ENCODE measurements around the gene C11orf52.

DNA sequence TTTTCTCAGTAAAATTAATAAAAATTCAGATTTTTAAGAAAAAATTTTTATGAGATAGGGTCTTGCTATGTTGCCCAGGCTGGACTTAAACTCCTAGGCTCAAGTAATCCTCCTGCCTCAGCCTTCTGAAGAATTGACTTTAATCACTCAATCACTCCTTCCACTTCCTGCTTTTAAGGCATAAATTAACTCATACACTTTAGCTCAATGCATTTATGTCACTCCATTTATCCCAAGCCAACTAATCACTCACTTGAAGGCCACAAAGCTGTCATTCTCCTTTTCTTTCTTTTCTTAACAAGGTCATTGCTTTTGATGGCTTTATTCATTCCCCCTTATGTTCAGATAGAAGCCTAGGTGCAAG, 48.2 kb upstream of the C11orf52 start:
- TF ChIP-seq, protein P1, sequence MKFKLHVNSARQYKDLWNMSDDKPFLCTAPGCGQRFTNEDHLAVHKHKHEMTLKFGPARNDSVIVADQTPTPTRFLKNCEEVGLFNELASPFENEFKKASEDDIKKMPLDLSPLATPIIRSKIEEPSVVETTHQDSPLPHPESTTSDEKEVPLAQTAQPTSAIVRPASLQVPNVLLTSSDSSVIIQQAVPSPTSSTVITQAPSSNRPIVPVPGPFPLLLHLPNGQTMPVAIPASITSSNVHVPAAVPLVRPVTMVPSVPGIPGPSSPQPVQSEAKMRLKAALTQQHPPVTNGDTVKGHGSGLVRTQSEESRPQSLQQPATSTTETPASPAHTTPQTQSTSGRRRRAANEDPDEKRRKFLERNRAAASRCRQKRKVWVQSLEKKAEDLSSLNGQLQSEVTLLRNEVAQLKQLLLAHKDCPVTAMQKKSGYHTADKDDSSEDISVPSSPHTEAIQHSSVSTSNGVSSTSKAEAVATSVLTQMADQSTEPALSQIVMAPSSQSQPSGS (CRISPR knock-in tag; IDR thresholded peaks at IDR 0.05): no peak
- TF ChIP-seq HDAC6 (IDR thresholded peaks at IDR 0.05; ENCODE audit: low read depth, low read length) (no peak), EP300 (IDR thresholded peaks at IDR 0.05; ENCODE audit: low read depth in 2 of 2, low read length in 2 of 2) (no peak), EP300 (CRISPR knock-in tag; IDR thresholded peaks at IDR 0.05; ENCODE audit: borderline replicate concordance) (no peak), ZNF292 (CRISPR knock-in tag; IDR thresholded peaks at IDR 0.05; ENCODE audit: borderline replicate concordance, low read depth) (no peak), POLR2AphosphoS5 (IDR thresholded peaks at IDR 0.05; ENCODE audit: low read depth, low read length) (no peak), ZNF264 (CRISPR knock-in tag; IDR thresholded peaks at IDR 0.05) (no peak), MYNN (CRISPR knock-in tag; IDR thresholded peaks at IDR 0.05; ENCODE audit: low read depth) (no peak), XRCC5 (optimal IDR thresholded peaks at IDR 0.05; ENCODE audit: low read length) (no peak), ZNF577 (CRISPR knock-in tag; IDR thresholded peaks at IDR 0.05; ENCODE audit: borderline replicate concordance, low read depth) (no peak), EZH2 (conservative IDR thresholded peaks at IDR 0.05; ENCODE audit: low read depth, low read length) (no peak), SAFB2 (CRISPR knock-in tag; IDR thresholded peaks at IDR 0.05; ENCODE audit: borderline replicate concordance, low read depth) (no peak)
